Retina (tissue), 1 donor: Measurements from ENCODE around the gene PUS7.
"Not testable (repeated sequence)": the region's sequence is repeated elsewhere in the genome, so short reads cannot be mapped to it uniquely, and the experiment has no call there.

ENCODE experiments used
- DNase-seq: peaks from one replicate; pipeline ENCODE4 v3.0.0-alpha.2; 2016

Gene PUS7

GRCh38 chr7:105521717-105522463 lies at the start of gene PUS7:
PUS7 (minus strand) TSS chr7:105522271; CDS start chr7:105508512, 13,759 bp downstream.
- peak; percentile 94 for DNase-seq

GRCh38 chr7:105567821-105568220 lies 45.8 kb upstream of the PUS7 start:
- no peak for DNase-seq

GRCh38 chr7:105567024-105567423 lies 45.0 kb upstream of the PUS7 start:
- no peak for DNase-seq

- no peak for DNase-seq
Measured at GRCh38 chr7:105565190-105565589, 43.1 kb upstream of the PUS7 start.

- DNase-seq = no peak
Measured at GRCh38 chr7:105559926-105560325, 37.9 kb upstream of the PUS7 start.

- DNase-seq = no peak
Measured at GRCh38 chr7:105538339-105538738, 16.3 kb upstream of the PUS7 start.

GRCh38 chr7:105532709-105533460 lies 10.8 kb upstream of the PUS7 start:
- peak; percentile 4 for DNase-seq

- peak; percentile 96 for DNase-seq
Measured at GRCh38 chr7:105531792-105532671, 10.0 kb upstream of the PUS7 start, which contains the start of gene RINT1. RINT1 (plus strand) TSS chr7:105532201; CDS start chr7:105532316, 115 bp downstream.

- no peak for DNase-seq
Measured at GRCh38 chr7:105530546-105530945, 8.5 kb upstream of the PUS7 start.

- no peak for DNase-seq
Measured at GRCh38 chr7:105530126-105530525, 8.1 kb upstream of the PUS7 start.

GRCh38 chr7:105527737-105528136 lies 5.7 kb upstream of the PUS7 start:
- not testable (repeated sequence) for DNase-seq

GRCh38 chr7:105524840-105525239 lies 2.8 kb upstream of the PUS7 start:
- no peak for DNase-seq

GRCh38 chr7:105524423-105524822 lies 2.4 kb upstream of the PUS7 start:
- not testable (repeated sequence) for DNase-seq

- DNase-seq = peak; percentile 87
Measured at GRCh38 chr7:105521027-105521716, 899 bp downstream of the PUS7 start.

- not testable (repeated sequence) for DNase-seq
Measured at GRCh38 chr7:105520620-105521019, 1.5 kb downstream of the PUS7 start.

- DNase-seq = no peak
Measured at GRCh38 chr7:105519353-105519752, 2.7 kb downstream of the PUS7 start.

GRCh38 chr7:105515610-105516009 lies 6.5 kb downstream of the PUS7 start:
- DNase-seq = not testable (repeated sequence)

GRCh38 chr7:105512926-105513526 lies 9.0 kb downstream of the PUS7 start:
- no peak for DNase-seq

GRCh38 chr7:105512415-105512814 lies 9.7 kb downstream of the PUS7 start:
- no peak for DNase-seq

- DNase-seq = no peak
Measured at GRCh38 chr7:105502173-105502572, 19.9 kb downstream of the PUS7 start.

- DNase-seq = no peak
Measured at GRCh38 chr7:105497016-105497415, 25.1 kb downstream of the PUS7 start.

- DNase-seq = no peak
Measured at GRCh38 chr7:105496521-105496920, 25.6 kb downstream of the PUS7 start.
